ENCODE results near the gene KISS1R.
A peak's percentile ranks its signal among the peaks of the same experiment; 100 is the strongest.

- TF ChIP-seq POLR2A (IDR thresholded peaks at IDR 0.05) (no peak), CTCF (IDR thresholded peaks at IDR 0.05) (peak in 2 of 7 experiments; percentile 6)
These were observed 3.1 kb downstream of the KISS1R start for GRCh38 chr19:920051-920864.
